Gastroesophageal sphincter (tissue), 4 donors: ENCODE results near the gene GUSB. TPM values are rescaled to one million over a fixed set of nuclear protein-coding genes. Genes with fewer than 3 reads are reported as not detected.

Source experiments
- ATAC-seq: fragments of 150-250 bp; one replicate; pipeline ENCODE4 v1.9.1; 2016; ENCODE audit warnings: mild to moderate bottlenecking, moderate library complexity
- H3K27ac ChIP-seq, 4 donors: fragments of 200-600 bp; sonication (generic) in 3 of 4; 1 replicate in 3 of 4; 2 replicates in 1 of 4; pipeline ENCODE4 v1.5.1; 2016 to 2019
- H3K27me3 ChIP-seq: fragments of 200-600 bp; sonication (generic); one replicate; pipeline ENCODE4 v1.5.1; 2019
- H3K36me3 ChIP-seq, 2 donors: fragments of 200-600 bp; sonication (generic); one replicate each; pipeline ENCODE4 v1.5.1; 2019; ENCODE audit warnings: control low read depth in 1 of 2
- H3K4me1 ChIP-seq, 3 donors: fragments of 200-600 bp; sonication (generic); 1 replicate in 2 of 3; 2 replicates in 1 of 3; pipeline ENCODE4 v1.5.1; 2016 to 2019; ENCODE audit warnings: control low read depth in 2 of 3
- H3K4me3 ChIP-seq, 2 donors: fragments of 200-600 bp; sonication (generic); one replicate each; pipeline ENCODE4 v1.5.1; 2019; ENCODE audit warnings: mild to moderate bottlenecking in 1 of 2, moderate library complexity in 1 of 2
- H3K9me3 ChIP-seq, 3 donors: fragments of 200-600 bp; sonication (generic); one replicate each; pipeline ENCODE4 v1.5.1; 2017 to 2019; ENCODE audit warnings: control low read depth in 2 of 3
- CTCF ChIP-seq, 4 experiments: fragments of 200-600 bp in 2 of 4; fragments of 450-650 bp in 2 of 4; sonication (generic) in 1 of 4; IDR thresholded peaks; one replicate each; pipeline ENCODE4 v1.5.1; 2017 to 2019; ENCODE audit warnings: antibody characterized with exemption in 4 of 4, mild to moderate bottlenecking in 2 of 4, moderate library complexity in 2 of 4
- EP300 ChIP-seq: sonication (generic); formaldehyde crosslinking; IDR thresholded peaks from one replicate; pipeline ENCODE4 v1.6.1; 2017; ENCODE audit warnings: antibody characterized with exemption, mild to moderate bottlenecking
- POLR2A ChIP-seq, 2 donors: fragments of 450-650 bp; IDR thresholded peaks; one replicate each; pipeline ENCODE4 v1.6.1; 2017; ENCODE audit warnings: antibody characterized with exemption in 2 of 2, mild to moderate bottlenecking in 2 of 2, moderate library complexity in 1 of 2
- POLR2AphosphoS5 ChIP-seq: sonication (generic); formaldehyde crosslinking; IDR thresholded peaks from one replicate; pipeline ENCODE4 v1.6.1; 2017; ENCODE audit warnings: antibody characterized with exemption
- WGBS, 2 donors: methylation state at CpG; one replicate each; pipeline ENCODE4 v1.1.5; 2018; ENCODE audit warnings: low coverage in 1 of 2; 5-methylcytosine and 5-hydroxymethylcytosine counted together
- total RNA-seq, 4 donors: library from RNA; depleted of rRNA; stranded (reverse); fragments of >200 nt; gene quantifications; one replicate each; pipeline ENCODE4 v1.1.0, GENCODE V29; 2016

Gene GUSB
- total RNA-seq, 4 donors from 2014 or later, result 14.8 to 17.1 (median 15.9) TPM

GRCh38 chr7:65925040-65925439 lies 57.0 kb downstream of the GUSB start:
- no peak for TF ChIP-seq POLR2AphosphoS5
- TF ChIP-seq CTCF (IDR thresholded peaks at IDR 0.05), result no peak
- no peak for TF ChIP-seq EP300
- TF ChIP-seq POLR2A (IDR thresholded peaks at IDR 0.05), result no peak
- no peak for ATAC-seq
- Histone ChIP-seq H3K36me3 (no peaks in the 10 kb centered on the region), H3K4me3 (no peak overlapping the region), H3K4me1 (no peaks in the 10 kb centered on the region), H3K27me3 (no peaks in the 10 kb centered on the region), H3K9me3 (no peaks in the 10 kb centered on the region), H3K27ac (no peak overlapping the region)
- WGBS, 2 donors, result 66 to 73% methylated on average over 3 of the region's 3 CpGs

GRCh38 chr7:65924193-65924592 lies 57.8 kb downstream of the GUSB start:
- ATAC-seq, result no peak
- WGBS, 2 donors, result 87 to 100% methylated on average over 2 to 3 of the region's 4 CpGs
- no peaks in the 10 kb centered on the region for H3K27me3 ChIP-seq
- peaks cover 0 to 1% of the 10 kb centered on the region in 2 donors for H3K36me3 ChIP-seq
- no peak overlapping the region for H3K4me3 ChIP-seq
- no peaks in the 10 kb centered on the region for H3K9me3 ChIP-seq
- no peak overlapping the region for H3K27ac ChIP-seq
- no peaks in the 10 kb centered on the region for H3K4me1 ChIP-seq
- no peak for TF ChIP-seq CTCF (IDR thresholded peaks at IDR 0.05)
- no peak for TF ChIP-seq EP300
- no peak for TF ChIP-seq POLR2AphosphoS5
- TF ChIP-seq POLR2A (IDR thresholded peaks at IDR 0.05), result no peak

- no peaks in the 10 kb centered on the region for H3K27me3 ChIP-seq
- H3K36me3 ChIP-seq, result peaks cover 0 to 10% of the 10 kb centered on the region in 2 donors
- no peak overlapping the region for H3K27ac ChIP-seq
- ATAC-seq, result no peak
- 82 to 100% methylated on average over 2 to 4 of the region's 4 CpGs for WGBS, 2 donors
- no peaks in the 10 kb centered on the region for H3K4me1 ChIP-seq
- TF ChIP-seq POLR2A (IDR thresholded peaks at IDR 0.05) (no peak), POLR2AphosphoS5 (no peak), CTCF (IDR thresholded peaks at IDR 0.05) (no peak), EP300 (no peak)
- H3K4me3 ChIP-seq, result no peak overlapping the region
- H3K9me3 ChIP-seq, result no peaks in the 10 kb centered on the region
Measured at GRCh38 chr7:65923316-65923715, 58.7 kb downstream of the GUSB start.

GRCh38 chr7:65915921-65916657 lies 65.9 kb downstream of the GUSB start:
- 97 to 100% methylated on average over 1 to 8 of the region's 8 CpGs for WGBS, 2 donors
- H3K4me1 ChIP-seq, result no peaks in the 10 kb centered on the region
- H3K36me3 ChIP-seq, result peaks cover 0 to 10% of the 10 kb centered on the region in 2 donors
- no peak overlapping the region for H3K4me3 ChIP-seq
- TF ChIP-seq POLR2A (IDR thresholded peaks at IDR 0.05) (no peak), CTCF (IDR thresholded peaks at IDR 0.05) (no peak), EP300 (no peak), POLR2AphosphoS5 (no peak)
- no peak overlapping the region for H3K27ac ChIP-seq
- no peaks in the 10 kb centered on the region for H3K27me3 ChIP-seq
- no peak for ATAC-seq
- H3K9me3 ChIP-seq, result no peaks in the 10 kb centered on the region

- Histone ChIP-seq H3K36me3 (no peaks in the 10 kb centered on the region), H3K27ac (no peak overlapping the region), H3K27me3 (no peaks in the 10 kb centered on the region), H3K4me1 (no peaks in the 10 kb centered on the region), H3K9me3 (no peaks in the 10 kb centered on the region), H3K4me3 (no peak overlapping the region)
- ATAC-seq, result no peak
- no peak for TF ChIP-seq POLR2A (IDR thresholded peaks at IDR 0.05)
- no peak for TF ChIP-seq EP300
- no peak for TF ChIP-seq CTCF (IDR thresholded peaks at IDR 0.05)
- no peak for TF ChIP-seq POLR2AphosphoS5
- WGBS, 2 donors, result 93 to 94% methylated on average over 7 of the region's 7 CpGs
Measured at GRCh38 chr7:65912237-65912636, 69.8 kb downstream of the GUSB start.
